HepG2 (cell line): ENCODE measurements around the gene ECM1. TPM values are rescaled to one million over a fixed set of nuclear protein-coding genes. Genes with fewer than 3 reads are reported as not detected.

Experiments
- BHLHE40 ChIP-seq: IDR thresholded peaks from 2 replicates; pipeline ENCODE4 v1.6.1; 2011; ENCODE audit warnings: low read length, improper control_type of control experiment
- MATR3 ChIP-seq: sonication (generic); formaldehyde crosslinking; IDR thresholded peaks from 2 replicates; pipeline ENCODE4 v1.4.0; 2020; ENCODE audit warnings: missing genetic modification reagents
- MTA3 ChIP-seq: sonication (generic); formaldehyde crosslinking; IDR thresholded peaks from 2 replicates; pipeline ENCODE4 v1.4.0; 2020; ENCODE audit warnings: missing genetic modification reagents
- NCOA2 ChIP-seq: sonication (generic); formaldehyde crosslinking; IDR thresholded peaks from 2 replicates; pipeline ENCODE4 v1.8.0; 2022; ENCODE audit warnings: inconsistent platforms
- RFX3 ChIP-seq: IDR thresholded peaks from 2 replicates; pipeline ENCODE4 v1.6.1; 2016; ENCODE audit warnings: missing biosample characterization, missing genetic modification reagents
- ZNF460 ChIP-seq: sonication (generic); formaldehyde crosslinking; IDR thresholded peaks from 2 replicates; pipeline ENCODE4 v1.5.1; 2020; ENCODE audit warnings: missing genetic modification reagents, mild to moderate bottlenecking, borderline replicate concordance
- ZNF549 ChIP-seq: sonication (generic); formaldehyde crosslinking; IDR thresholded peaks from 2 replicates; pipeline ENCODE4 v1.5.0; 2020; ENCODE audit warnings: missing genetic modification reagents
- ZNF83 ChIP-seq: sonication (generic); formaldehyde crosslinking; IDR thresholded peaks from 2 replicates; pipeline ENCODE4 v1.4.0; 2020; ENCODE audit warnings: missing genetic modification reagents, mild to moderate bottlenecking, borderline replicate concordance
- polyA plus RNA-seq, 8 experiments: library from polyadenylated mRNA; depleted of rRNA in 3 of 8; stranded (reverse) in 7 of 8; unstranded in 1 of 8; fragments of >200 nt; fragmentation: Illumina TruSeq in 4 of 8; extraction: Trizol in 4 of 8; gene quantifications; 2 replicates each; pipeline versions ENCODE4 v1.2.1 to v1.2.3, GENCODE V29; 2011 to 2016; ENCODE audit warnings: low read depth in 4 of 8, missing spikeins in 1 of 8, mixed read lengths in 1 of 8; ENCODE audit not compliant: insufficient read depth in 1 of 8
- total RNA-seq, 5 experiments: library from RNA; depleted of rRNA; stranded (reverse); fragments of >200 nt; fragmentation: Illumina TruSeq; extraction: Trizol; gene quantifications; 2 replicates each; pipeline ENCODE4 v1.2.3, GENCODE V29; 2016; ENCODE audit warnings: low read depth in 1 of 5
- TF ChIP-seq, protein P1 (sequence below): sonication (generic); IDR thresholded peaks from 2 replicates; pipeline ENCODE4 v1.6.1; 2016; ENCODE audit warnings: low read depth, borderline replicate concordance
- TF ChIP-seq, protein P2 (sequence below): IDR thresholded peaks from 2 replicates; pipeline ENCODE4 v1.6.1; 2016; ENCODE audit warnings: low read depth, control low read depth
- TF ChIP-seq, protein P3 (sequence below): IDR thresholded peaks from 2 replicates; pipeline ENCODE4 v1.6.1; 2016; ENCODE audit warnings: low read depth

The ECM1 gene
- total and polyA plus RNA-seq, 2 of the 13 experiments (the other 11 are each of a cell fraction or from before 2014, with no cell fraction given) = 0.42 to 1.0 TPM

DNA sequence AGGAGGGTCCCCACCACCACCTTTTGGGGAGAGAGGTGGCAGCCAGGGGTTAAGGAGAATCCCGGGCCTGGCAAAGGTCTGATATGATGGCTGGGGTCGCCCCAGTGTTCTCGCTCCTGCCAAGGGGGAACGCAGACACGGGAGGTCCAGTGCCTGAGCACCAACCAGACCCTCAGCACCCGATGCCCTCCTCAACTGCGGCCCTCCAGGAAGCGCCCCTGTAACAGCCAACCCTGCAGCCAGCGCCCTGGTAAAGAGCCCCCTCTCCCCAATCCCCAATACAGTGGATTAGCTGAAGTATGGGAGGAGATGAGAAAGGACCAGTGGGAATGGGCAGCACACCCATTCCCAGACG lies 51.7 kb downstream of the ECM1 start (continued):
- TF ChIP-seq ZNF83 (no peak), ZNF549 (CRISPR knock-in tag) (no peak), BHLHE40 (no peak), MATR3 (no peak), ZNF460 (CRISPR knock-in tag) (no peak), NCOA2 (CRISPR knock-in tag) (no peak), MTA3 (CRISPR knock-in tag) (no peak), RFX3 (CRISPR knock-in tag) (no peak)
- TF ChIP-seq, protein P1, sequence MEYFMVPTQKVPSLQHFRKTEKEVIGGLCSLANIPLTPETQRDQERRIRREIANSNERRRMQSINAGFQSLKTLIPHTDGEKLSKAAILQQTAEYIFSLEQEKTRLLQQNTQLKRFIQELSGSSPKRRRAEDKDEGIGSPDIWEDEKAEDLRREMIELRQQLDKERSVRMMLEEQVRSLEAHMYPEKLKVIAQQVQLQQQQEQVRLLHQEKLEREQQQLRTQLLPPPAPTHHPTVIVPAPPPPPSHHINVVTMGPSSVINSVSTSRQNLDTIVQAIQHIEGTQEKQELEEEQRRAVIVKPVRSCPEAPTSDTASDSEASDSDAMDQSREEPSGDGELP = no peak
- TF ChIP-seq, protein P2, sequence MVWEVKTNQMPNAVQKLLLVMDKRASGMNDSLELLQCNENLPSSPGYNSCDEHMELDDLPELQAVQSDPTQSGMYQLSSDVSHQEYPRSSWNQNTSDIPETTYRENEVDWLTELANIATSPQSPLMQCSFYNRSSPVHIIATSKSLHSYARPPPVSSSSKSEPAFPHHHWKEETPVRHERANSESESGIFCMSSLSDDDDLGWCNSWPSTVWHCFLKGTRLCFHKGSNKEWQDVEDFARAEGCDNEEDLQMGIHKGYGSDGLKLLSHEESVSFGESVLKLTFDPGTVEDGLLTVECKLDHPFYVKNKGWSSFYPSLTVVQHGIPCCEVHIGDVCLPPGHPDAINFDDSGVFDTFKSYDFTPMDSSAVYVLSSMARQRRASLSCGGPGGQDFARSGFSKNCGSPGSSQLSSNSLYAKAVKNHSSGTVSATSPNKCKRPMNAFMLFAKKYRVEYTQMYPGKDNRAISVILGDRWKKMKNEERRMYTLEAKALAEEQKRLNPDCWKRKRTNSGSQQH (CRISPR knock-in tag) = no peak
- TF ChIP-seq, protein P3, sequence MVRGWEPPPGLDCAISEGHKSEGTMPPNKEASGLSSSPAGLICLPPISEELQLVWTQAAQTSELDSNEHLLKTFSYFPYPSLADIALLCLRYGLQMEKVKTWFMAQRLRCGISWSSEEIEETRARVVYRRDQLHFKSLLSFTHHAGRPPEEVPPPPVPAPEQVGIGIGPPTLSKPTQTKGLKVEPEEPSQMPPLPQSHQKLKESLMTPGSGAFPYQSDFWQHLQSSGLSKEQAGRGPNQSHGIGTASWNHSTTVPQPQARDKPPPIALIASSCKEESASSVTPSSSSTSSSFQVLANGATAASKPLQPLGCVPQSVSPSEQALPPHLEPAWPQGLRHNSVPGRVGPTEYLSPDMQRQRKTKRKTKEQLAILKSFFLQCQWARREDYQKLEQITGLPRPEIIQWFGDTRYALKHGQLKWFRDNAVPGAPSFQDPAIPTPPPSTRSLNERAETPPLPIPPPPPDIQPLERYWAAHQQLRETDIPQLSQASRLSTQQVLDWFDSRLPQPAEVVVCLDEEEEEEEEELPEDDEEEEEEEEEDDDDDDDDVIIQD (CRISPR knock-in tag) = no peak
